Posterior vena cava (tissue), 2 donors: ENCODE results near the gene CAPN14. TPM values are rescaled to one million over a fixed set of nuclear protein-coding genes. Genes with fewer than 3 reads are reported as not detected.

Experiments used
- DNase-seq: peaks from one replicate; pipeline ENCODE4 v3.0.0-alpha.2; 2020; ENCODE audit warnings: low spot score
- intact Hi-C, 2 donors: fragments of 100-400 bp; cut with DNase I; formaldehyde crosslinking; loops; one replicate each; pipeline versions ENCODE4 v1.14.1 to v1.14.2; 2022 to 2023
- long read RNA-seq, 2 donors: library from polyadenylated mRNA; unstranded; transcript quantifications; one replicate each; pipeline ENCODE4 v2.0.0, GENCODE V29; 2020 to 2021
- total RNA-seq, 2 donors: library from RNA; stranded (reverse); fragmentation: NEBNext Ultra II Directional; extraction: Animal tissue kit (Norgen Biotek cat#: 25700); gene quantifications; one replicate each; pipeline ENCODE4 v1.2.1, GENCODE V29; 2021
- donor health status: DM: yes; HTN: yes; CAD: no.
- donor health status: DM: yes; HTN: yes; CAD: no.

CAPN14 gene
- total RNA-seq: under 1 TPM; 0.09 to 0.14 TPM
- long read RNA-seq, donor 1, partial matches to known transcripts: 0 of 1 reads
- long read RNA-seq, donor 1, other reads (novel, unspliced or antisense): 1 of 1 reads
- long read RNA-seq, donor 2: 0 reads

- DNase-seq: no peak
- intact Hi-C loops: no loop called here
Observed at GRCh38 chr2:31217465-31218200, at the start of gene CAPN14. CAPN14 (minus strand) TSS chr2:31217515; CDS start chr2:31205447, 12,068 bp downstream.

GRCh38 chr2:31266804-31267203 lies 49.5 kb upstream of the CAPN14 start:
- intact Hi-C loops: no loop called here
- DNase-seq: no peak

- intact Hi-C loops: no loop called here
- DNase-seq: no peak
Observed at GRCh38 chr2:31265234-31265633, 47.9 kb upstream of the CAPN14 start.

GRCh38 chr2:31263636-31264190 lies 46.4 kb upstream of the CAPN14 start:
- intact Hi-C loops: no loop called here
- no peak for DNase-seq

- intact Hi-C loops: no loop called here
- no peak for DNase-seq
Observed at GRCh38 chr2:31260870-31261269, 43.6 kb upstream of the CAPN14 start.

- DNase-seq: no peak
- intact Hi-C loops: no loop called here
Observed at GRCh38 chr2:31259075-31259474, 41.8 kb upstream of the CAPN14 start.

GRCh38 chr2:31258351-31258750 lies 41.0 kb upstream of the CAPN14 start:
- intact Hi-C loops: no loop called here

GRCh38 chr2:31256611-31257382 lies 39.5 kb upstream of the CAPN14 start:
- intact Hi-C loops: no loop called here
- no peak for DNase-seq

More at GRCh38 chr2:31258351-31258750, 41.0 kb upstream of the CAPN14 start:
- no peak for DNase-seq

- intact Hi-C loops: no loop called here
Observed at GRCh38 chr2:31255911-31256571, 38.7 kb upstream of the CAPN14 start.

GRCh38 chr2:31254237-31255203 lies 37.2 kb upstream of the CAPN14 start:
- intact Hi-C loops: no loop called here
- no peak for DNase-seq

More at GRCh38 chr2:31255911-31256571, 38.7 kb upstream of the CAPN14 start:
- no peak for DNase-seq

- no peak for DNase-seq
- intact Hi-C loops: no loop called here
Observed at GRCh38 chr2:31253356-31254131, 36.2 kb upstream of the CAPN14 start.

GRCh38 chr2:31251851-31252250 lies 34.5 kb upstream of the CAPN14 start:
- DNase-seq: no peak
- intact Hi-C loops: no loop called here

GRCh38 chr2:31251018-31251417 lies 33.7 kb upstream of the CAPN14 start:
- intact Hi-C loops: no loop called here
- DNase-seq: no peak

- DNase-seq: peak; percentile 59
- intact Hi-C loops: no loop called here
Observed at GRCh38 chr2:31249009-31249690, 31.8 kb upstream of the CAPN14 start.

GRCh38 chr2:31248139-31248538 lies 30.8 kb upstream of the CAPN14 start:
- intact Hi-C loops: no loop called here
- DNase-seq: peak; percentile 14

GRCh38 chr2:31247711-31248110 lies 30.4 kb upstream of the CAPN14 start:
- intact Hi-C loops: no loop called here
- DNase-seq: peak; percentile 25

- intact Hi-C loops: no loop called here
- DNase-seq: peak; percentile 7
Observed at GRCh38 chr2:31246184-31246852, 29.0 kb upstream of the CAPN14 start.
